Activated CD4-positive, alpha-beta T cell treated with anti-CD3 and anti-CD28 coated beads, Interleukin-2, amount 50 U/mL, for 48 hours (primary cell): ENCODE results near the gene APOL6.
A peak's percentile ranks its signal among the peaks of the same experiment; 100 is the strongest.
"Not testable (repeated sequence)": the region's sequence is repeated elsewhere in the genome, so short reads cannot be mapped to it uniquely, and the experiment has no call there.

Source experiments
- DNase-seq, 2 experiments: peaks; one replicate each; pipeline ENCODE4 v3.0.0-alpha.2; 2020

Gene APOL6

GRCh38 chr22:35641494-35642120 is 6.6 kb upstream of the APOL6 start:
- no peak for DNase-seq

GRCh38 chr22:35642305-35642741 is 5.9 kb upstream of the APOL6 start:
- peak in 1 of 2 experiments; percentile 1 for DNase-seq

GRCh38 chr22:35643991-35644390 is 4.3 kb upstream of the APOL6 start:
- DNase-seq = peak in 1 of 2 experiments; percentile 2

- no peak for DNase-seq
Observed at GRCh38 chr22:35645646-35646045, 2.6 kb upstream of the APOL6 start.

GRCh38 chr22:35649026-35649553 is 844 bp downstream of the APOL6 start:
- no peak for DNase-seq

GRCh38 chr22:35649636-35650250 is 1.5 kb downstream of the APOL6 start:
- DNase-seq = no peak

- DNase-seq = no peak
Observed at GRCh38 chr22:35651085-35651484, 2.8 kb downstream of the APOL6 start.

- DNase-seq = no peak
Observed at GRCh38 chr22:35653824-35654223, 5.6 kb downstream of the APOL6 start.

- DNase-seq = no peak
Observed at GRCh38 chr22:35656284-35656752, 8.1 kb downstream of the APOL6 start.

- DNase-seq = no peak
Observed at GRCh38 chr22:35657571-35658312, 9.5 kb downstream of the APOL6 start.

GRCh38 chr22:35660291-35661127 is 12.3 kb downstream of the APOL6 start:
- peak; percentile 39 to 43 for DNase-seq

GRCh38 chr22:35661464-35661863 is 13.2 kb downstream of the APOL6 start:
- DNase-seq = no peak

- no peak for DNase-seq
Observed at GRCh38 chr22:35662914-35663313, 14.7 kb downstream of the APOL6 start.

- DNase-seq = no peak
Observed at GRCh38 chr22:35663371-35663770, 15.1 kb downstream of the APOL6 start.

GRCh38 chr22:35664955-35665587 is 16.8 kb downstream of the APOL6 start:
- no peak for DNase-seq

GRCh38 chr22:35666699-35667098 is 18.5 kb downstream of the APOL6 start:
- DNase-seq = not testable (repeated sequence)

- no peak for DNase-seq
Observed at GRCh38 chr22:35674335-35674734, 26.1 kb downstream of the APOL6 start.

- not testable (repeated sequence) for DNase-seq
Observed at GRCh38 chr22:35676065-35676464, 27.8 kb downstream of the APOL6 start.

GRCh38 chr22:35677460-35678187 is 29.4 kb downstream of the APOL6 start:
- DNase-seq = no peak

GRCh38 chr22:35678836-35679235 is 30.6 kb downstream of the APOL6 start:
- no peak for DNase-seq

- peak; percentile 56 to 66 for DNase-seq
Observed at GRCh38 chr22:35679492-35679891, 31.2 kb downstream of the APOL6 start.
